GM12875 (cell line): ENCODE measurements around the gene LARGE1.

Source experiments
- H3K4me3 ChIP-seq: one replicate; pipeline ENCODE4 v1.5.1; 2011; ENCODE audit warnings: low read depth, low read length, control low read depth
- TF ChIP-seq, protein P1 (sequence below): IDR thresholded peaks from 2 replicates; pipeline ENCODE4 v1.5.1; 2011; ENCODE audit warnings: low read depth, mild to moderate bottlenecking, control low read depth, inconsistent platforms, low read length, moderate library complexity, borderline replicate concordance; ENCODE audit not compliant: insufficient read depth

Gene LARGE1

GRCh38 chr22:33456511-33456910 is 463.8 kb downstream of the LARGE1 start:
- TF ChIP-seq, protein P1, sequence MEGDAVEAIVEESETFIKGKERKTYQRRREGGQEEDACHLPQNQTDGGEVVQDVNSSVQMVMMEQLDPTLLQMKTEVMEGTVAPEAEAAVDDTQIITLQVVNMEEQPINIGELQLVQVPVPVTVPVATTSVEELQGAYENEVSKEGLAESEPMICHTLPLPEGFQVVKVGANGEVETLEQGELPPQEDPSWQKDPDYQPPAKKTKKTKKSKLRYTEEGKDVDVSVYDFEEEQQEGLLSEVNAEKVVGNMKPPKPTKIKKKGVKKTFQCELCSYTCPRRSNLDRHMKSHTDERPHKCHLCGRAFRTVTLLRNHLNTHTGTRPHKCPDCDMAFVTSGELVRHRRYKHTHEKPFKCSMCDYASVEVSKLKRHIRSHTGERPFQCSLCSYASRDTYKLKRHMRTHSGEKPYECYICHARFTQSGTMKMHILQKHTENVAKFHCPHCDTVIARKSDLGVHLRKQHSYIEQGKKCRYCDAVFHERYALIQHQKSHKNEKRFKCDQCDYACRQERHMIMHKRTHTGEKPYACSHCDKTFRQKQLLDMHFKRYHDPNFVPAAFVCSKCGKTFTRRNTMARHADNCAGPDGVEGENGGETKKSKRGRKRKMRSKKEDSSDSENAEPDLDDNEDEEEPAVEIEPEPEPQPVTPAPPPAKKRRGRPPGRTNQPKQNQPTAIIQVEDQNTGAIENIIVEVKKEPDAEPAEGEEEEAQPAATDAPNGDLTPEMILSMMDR = no peak
- no peak overlapping the region for H3K4me3 ChIP-seq

GRCh38 chr22:33455036-33455435 is 465.2 kb downstream of the LARGE1 start:
- TF ChIP-seq, protein P1 = no peak
- H3K4me3 ChIP-seq = no peak overlapping the region

DNA sequence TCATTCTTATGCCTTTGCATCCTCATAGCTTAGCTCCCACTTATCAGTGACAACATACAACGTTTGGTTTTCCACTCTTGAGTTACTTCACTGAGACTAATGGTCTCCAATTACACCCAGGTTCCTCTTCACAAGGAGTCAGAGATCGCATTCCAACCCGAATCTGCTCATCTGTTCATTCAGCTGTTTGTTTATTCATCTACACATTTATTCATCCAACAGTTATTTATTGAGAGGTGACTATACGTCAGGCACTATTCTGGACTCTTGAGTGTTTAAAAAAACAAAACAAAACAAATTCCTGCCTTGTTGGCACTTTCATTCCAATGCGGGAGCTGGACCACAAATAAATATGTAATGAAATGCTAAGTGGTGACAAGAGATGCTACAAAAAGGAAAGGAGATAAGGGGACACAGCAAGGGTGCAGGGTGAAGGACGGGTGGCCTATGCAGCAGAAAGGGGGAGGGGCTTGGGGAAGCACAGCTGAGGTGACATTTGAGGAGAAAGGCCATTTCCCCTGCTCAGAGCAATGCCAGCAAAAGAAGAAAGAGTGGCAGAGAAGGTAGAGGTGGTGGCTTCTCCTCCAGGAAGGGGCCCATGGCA is 468.3 kb downstream of the LARGE1 start:
- TF ChIP-seq, protein P1 = no peak
- H3K4me3 ChIP-seq = no peak overlapping the region

DNA sequence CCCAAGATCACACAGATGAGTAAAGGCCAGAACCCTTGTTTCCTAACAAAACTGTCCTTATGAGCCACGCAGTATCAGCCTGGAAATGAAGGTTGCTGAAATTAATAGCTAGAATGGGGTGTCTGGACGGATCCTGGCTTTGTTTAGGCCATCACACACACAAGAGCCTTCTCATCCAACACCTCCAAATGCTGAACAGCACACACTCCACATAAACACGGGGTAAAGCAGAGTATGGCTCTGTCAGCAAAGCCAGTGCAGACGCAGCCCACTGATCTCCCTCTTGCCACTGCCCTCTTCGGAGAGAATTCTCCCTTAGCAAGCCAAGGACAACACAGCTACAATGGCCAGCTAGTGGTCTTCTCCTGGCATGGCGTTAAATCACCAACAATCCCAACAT is 469.5 kb downstream of the LARGE1 start:
- no peak overlapping the region for H3K4me3 ChIP-seq
- TF ChIP-seq, protein P1 = no peak

- TF ChIP-seq, protein P1 = no peak
Observed at GRCh38 chr22:33447733-33448132, 472.5 kb downstream of the LARGE1 start.

GRCh38 chr22:33443683-33444082 is 476.6 kb downstream of the LARGE1 start:
- no peak overlapping the region for H3K4me3 ChIP-seq
- TF ChIP-seq, protein P1 = no peak

More at GRCh38 chr22:33447733-33448132, 472.5 kb downstream of the LARGE1 start:
- H3K4me3 ChIP-seq = no peak overlapping the region

- no peak overlapping the region for H3K4me3 ChIP-seq
- TF ChIP-seq, protein P1 = no peak
Observed at GRCh38 chr22:33440756-33441155, 479.5 kb downstream of the LARGE1 start.
